ENCODE measurements around the gene SPP2.
A peak's percentile ranks its signal among the peaks of the same experiment; 100 is the strongest.

SPP2 gene, protein sequence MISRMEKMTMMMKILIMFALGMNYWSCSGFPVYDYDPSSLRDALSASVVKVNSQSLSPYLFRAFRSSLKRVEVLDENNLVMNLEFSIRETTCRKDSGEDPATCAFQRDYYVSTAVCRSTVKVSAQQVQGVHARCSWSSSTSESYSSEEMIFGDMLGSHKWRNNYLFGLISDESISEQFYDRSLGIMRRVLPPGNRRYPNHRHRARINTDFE

DNA sequence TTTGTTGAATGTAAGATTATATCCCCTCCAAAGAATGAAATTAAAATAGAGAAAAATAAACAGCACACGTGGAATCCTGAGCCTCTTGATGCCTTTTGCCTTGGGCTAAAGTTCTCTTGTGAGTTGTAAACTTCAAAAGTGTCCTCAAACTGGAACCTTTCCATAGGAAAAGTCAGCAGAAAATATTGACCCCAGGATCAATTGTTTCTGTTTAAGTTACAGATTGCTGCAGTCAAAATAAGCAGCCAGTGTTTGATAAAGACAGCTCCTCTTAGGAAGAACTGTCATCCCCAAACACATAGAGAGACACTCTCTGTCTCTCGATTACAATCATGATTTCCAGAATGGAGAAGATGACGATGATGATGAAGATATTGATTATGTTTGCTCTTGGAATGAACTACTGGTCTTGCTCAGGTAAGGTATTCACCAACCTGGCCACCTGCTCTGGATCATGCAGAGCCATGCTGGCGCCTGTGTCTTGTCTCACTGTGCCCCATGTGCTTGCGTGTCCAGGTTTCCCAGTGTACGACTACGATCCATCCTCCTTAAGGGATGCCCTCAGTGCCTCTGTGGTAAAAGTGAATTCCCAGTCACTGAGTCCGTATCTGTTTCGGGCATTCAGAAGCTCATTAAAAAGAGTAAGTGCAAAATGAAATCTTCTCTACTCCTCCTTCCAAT, at the start of gene SPP2:
Gene SPP2, plus strand, starts transcription at position 248 of the 681 bp plus-strand sequence. Its CDS starts 85 bp downstream, at position 333.
- no peak for DNase-seq

DNA sequence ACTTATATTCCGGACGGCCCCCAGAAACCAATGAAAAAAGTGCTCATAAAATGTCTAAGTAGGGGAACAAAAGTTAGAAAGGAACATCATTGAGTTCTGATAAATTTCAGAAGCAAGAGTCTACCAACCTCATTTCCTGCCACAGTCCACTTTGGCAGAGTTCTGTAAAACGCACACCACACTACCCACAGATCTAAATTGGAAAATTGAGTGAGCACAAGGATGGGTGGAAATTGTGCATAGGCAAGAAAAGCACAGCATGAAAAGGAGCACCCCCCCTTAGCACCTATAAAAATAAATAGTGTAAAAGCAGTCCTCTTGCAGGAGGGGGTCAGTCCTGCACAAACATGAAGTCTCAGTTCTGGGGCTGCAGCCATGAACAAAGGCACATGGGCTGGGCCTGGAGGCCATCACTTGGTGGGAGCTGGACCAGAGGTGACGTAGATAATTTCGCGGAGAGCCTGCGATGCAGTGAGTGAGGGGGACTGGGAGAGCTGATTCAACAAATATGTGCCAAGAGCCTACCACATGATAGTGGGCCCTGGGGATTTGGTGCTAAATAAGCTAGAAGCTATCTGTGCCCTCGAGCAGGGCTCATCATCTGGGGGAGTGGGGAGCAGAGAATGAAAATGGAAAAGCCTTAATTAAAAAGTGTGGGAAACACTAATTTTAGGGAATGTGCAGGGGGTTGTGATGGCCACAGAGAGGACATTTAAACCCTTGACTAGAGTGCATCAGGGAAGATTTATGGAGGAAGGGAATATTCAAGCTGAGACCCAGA, 48.9 kb upstream of the SPP2 start:
- DNase-seq: no peak

DNA sequence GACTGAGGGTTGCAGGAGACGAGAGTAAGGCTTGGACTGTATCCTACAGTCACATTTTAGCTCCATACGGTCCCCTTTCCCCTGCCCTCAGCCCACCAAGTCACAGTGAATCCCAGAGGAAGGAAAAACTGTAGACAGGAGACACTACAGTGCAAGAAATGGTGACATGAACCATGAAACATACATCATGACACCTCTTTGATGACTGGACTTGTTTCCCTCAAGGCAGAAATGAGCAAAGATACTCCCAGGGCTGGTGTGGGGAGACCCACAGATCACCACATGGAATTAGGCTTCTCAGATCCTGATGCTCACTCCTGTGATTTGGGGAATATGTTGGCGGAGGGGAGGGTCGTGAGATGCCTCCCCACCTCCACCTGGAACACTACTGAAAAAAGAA, 48.2 kb upstream of the SPP2 start:
- DNase-seq: no peak

DNA sequence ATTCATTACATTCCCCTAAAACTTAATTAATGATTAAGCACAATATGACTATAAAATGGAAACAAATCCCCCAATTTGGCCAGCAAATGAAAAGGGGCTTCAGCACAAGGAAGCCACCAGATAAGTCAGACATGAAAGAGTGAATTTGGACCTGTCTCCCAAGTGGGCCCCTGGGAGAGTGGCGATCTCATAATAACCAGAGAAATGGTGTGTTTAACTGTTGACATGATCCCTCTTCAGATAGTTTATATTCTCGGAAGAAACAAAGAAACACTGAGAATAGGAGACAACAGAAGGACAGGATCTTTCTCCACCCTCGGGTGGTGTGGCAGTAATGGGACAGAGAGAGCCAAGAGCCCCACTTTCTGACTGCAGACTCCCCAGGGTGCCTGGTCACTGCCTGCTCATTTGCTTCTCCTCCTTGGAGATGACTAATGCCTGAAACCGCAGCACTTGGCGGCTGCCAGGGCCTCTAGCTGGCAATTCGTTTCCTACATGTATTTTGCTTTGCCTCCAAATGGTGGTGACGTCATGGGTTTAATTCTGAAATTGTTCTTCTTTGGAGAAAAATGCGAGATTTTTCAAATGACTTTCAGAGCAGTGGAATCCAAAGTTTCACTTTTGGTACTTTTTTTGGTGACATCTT, 46.4 kb upstream of the SPP2 start:
- DNase-seq: peak; percentile 82

DNA sequence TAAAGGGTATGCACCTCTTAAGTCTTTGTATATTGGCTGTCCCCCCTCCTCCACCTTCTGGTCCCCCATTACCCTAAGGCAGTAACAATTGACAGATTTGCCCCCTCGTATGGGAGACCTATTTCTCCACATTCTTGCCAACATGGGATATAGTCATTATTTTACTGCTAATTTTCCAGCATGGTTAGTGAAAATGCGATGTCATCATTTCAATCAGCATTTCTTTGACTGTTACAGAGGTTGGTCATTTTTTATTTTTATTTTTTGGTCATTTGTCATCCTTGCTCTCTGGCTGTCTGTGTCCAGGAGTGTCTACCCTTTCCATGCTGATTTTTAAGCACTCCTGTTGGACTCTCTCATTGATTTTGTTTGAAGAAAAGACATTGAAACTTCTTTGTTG, 45.4 kb upstream of the SPP2 start:
- no peak for DNase-seq

DNA sequence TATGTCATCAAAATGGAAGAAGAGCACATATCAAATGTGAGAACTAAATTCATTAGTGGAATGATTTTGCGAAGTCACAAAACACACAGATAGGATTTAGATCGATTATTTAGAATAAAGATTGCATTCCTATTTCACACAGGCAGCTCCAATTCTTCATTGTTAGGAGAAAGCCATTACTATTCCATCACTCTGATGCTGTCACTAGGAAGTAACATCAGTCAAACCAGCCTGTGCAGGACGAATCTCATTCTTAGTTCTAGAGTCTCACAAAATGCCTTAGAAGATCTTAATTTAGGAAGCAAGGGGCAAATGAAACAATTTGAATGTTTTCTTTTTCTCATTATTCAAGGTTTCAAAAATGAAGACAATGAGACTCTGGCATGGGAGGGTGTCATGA, 44.0 kb upstream of the SPP2 start:
- DNase-seq: no peak

DNA sequence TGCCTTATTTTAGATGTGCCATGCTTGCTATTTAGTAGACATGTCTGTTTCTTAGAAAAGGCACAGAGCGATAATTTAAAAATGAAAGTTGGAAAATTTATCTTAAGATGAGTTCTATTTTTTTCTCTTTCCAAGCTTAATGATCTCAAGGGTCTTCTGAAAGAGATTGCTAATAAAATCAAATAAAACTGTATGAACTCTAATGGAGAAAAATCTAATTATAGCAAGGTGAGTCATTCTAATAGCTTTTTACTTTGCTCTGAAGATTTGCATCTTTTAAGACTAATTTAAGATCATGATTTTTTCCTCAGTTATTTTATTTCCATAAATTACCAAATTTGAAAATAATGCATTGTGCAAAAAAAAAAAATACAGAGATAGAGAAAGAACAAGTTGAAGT, 36.1 kb upstream of the SPP2 start:
- no peak for DNase-seq

DNA sequence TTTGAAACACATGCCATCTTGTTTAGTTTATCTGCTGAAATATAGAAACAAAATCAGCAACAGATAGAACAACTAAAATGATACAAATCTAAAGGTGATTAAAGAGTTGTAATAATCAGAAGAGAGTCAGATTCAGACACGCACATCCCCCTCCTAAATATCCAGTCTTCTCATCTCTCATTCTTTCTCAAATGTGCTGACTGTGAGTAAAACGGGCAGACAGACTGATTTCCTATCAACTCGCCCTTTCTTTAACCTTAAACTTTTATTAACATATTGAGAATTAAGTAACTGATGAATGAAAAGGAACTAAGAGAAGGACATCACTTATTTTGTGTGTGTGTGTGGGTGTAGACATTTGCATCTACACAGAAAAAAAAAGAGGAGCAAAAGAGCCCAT, 34.6 kb upstream of the SPP2 start:
- DNase-seq: no peak

DNA sequence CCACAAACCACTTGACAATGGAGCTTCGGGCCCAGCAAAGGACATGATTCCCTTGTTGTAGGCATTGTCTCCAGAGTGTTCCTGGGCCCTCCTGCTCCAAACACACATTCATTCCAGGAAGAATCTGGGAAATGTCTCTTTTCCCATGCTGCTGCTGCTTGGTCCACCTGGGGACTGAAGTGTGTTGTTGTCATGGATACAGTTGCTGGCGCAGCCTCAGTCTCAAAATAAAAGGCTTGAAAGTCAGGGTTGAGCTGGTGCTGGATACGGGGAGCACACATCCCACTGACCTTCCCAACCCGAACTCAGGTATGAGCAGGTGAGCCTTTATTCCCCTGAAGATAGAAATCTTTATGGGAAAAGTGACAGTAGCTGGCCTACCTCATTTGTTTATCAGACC, 30.6 kb upstream of the SPP2 start:
- no peak for DNase-seq

DNA sequence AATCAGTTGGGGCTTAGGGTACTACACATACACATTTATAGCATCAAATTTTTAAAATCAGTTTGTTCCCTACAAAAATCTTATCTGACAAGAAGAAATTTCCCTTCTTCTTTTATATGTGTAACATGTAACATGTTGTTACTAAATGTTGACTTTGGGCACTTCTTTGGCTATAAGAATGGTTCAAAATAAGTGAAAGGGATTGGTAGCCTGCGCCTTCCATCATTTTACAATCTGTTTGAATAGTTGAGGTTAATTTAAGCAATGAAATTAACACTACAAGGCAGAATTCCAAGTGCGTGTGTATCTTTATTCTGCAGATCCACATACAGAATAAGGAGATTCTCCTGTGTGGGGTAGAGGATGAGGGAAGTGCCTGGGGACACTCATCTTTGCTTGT, 30.2 kb upstream of the SPP2 start:
- DNase-seq: no peak

DNA sequence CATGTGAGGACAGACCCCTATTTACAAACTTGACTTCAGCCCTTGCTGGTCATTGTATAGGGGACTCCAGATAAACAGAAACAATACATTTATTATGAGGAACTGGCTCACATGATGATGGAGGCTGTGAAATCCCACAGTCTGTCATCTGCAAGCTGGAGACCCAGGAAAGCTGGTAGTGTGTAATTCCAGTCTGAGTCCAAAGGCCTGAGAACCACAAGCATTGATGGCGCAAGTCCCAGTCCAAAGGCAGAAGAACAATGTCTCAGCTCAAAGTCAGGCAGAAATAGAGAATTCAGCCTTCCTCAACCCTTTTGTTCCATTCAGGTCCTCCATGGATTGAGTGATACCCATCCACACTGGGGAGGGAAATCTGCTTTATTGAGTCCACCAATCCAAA, 28.1 kb upstream of the SPP2 start:
- DNase-seq: no peak

DNA sequence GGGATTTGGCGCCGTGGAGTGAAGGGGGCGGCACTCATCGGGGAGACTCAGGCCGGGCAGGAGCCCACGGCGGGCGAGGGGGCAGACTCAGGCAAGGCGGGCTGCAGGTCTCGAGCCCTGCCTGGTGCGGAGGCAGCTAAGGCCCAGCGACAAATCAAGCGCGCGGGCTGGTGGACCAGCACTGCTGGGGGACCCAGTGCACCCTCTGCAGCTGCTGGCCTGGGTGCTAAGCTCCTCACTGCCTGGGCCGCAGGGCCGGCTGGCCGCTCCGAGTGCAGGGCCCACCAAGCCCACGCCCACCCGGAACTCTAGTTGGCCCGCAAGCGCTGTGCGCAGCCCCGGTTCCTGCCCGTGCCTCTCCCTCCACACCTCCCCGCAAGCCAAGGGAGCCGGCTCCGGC, 26.2 kb upstream of the SPP2 start:
- DNase-seq: no peak

DNA sequence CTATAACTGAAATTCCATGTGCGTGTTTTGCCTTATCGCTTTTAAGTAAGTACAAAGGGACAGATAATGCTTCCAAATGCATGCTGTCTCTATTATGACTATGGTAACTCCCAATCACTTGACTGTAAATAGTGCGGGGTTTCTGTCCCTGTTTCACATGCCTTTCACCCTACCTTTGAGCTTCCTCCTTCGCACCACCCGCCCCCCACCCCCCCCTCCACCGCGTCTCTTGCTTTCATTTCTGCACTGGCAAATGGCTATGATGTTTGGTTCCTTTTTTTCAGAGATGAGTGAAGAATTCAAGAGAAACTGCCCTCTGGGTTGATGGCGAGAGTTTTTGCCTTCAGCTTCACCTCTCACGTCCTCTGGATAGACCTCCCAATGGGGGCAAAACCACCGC, 25.0 kb upstream of the SPP2 start:
- peak; percentile 8 for DNase-seq

DNA sequence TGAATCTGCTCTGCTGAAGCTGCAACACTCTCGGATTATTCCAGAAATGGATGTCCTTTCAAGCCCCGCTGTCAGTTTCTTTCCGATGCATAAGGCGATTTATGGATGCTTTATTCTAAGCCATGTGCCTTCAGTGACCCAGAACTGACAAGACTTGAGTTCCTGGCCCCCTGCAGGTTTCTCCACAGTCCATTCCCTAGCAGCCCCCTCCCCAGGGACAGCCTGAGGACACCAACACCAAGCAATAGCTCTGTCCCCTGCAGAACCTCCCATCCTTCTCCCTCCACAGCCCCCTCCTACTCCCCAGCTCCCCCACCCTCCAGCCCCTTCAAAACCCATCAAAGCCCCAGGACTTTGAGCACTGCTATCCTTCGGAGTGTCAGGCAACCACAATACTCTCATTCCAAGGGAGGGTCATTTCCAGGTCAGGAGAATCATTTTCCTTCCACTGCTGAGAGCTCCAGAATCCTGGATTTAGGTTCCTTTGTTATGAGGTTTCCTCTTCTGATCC, 24.6 kb upstream of the SPP2 start:
- no peak for DNase-seq

DNA sequence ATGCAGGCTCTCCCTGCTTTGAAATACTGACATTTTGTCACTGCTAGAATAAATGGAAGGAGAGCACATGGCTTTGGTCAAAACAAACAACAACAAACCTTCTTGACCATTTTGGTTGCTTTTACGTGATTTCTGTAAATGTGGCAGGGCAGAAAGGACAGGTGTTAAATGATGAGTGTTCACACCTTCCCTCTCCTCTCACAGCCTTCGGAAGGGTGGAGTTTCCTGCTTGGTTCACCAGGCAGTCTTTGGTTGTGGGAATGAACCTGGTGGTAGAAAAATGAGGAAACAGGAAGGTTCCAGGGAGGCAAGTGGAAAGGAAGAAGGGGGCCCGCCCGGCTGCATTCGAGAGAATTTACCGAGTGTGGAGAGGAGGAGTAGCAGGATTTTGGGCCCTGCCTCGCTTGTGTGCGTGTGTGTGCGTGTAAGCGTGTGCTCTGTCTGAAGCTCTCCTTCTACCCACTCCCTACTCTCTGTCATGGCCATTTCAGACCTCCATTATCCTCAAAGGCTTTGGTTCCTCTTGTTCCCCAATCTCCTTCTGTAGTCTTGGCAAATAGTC, 23.7 kb upstream of the SPP2 start:
- no peak for DNase-seq

DNA sequence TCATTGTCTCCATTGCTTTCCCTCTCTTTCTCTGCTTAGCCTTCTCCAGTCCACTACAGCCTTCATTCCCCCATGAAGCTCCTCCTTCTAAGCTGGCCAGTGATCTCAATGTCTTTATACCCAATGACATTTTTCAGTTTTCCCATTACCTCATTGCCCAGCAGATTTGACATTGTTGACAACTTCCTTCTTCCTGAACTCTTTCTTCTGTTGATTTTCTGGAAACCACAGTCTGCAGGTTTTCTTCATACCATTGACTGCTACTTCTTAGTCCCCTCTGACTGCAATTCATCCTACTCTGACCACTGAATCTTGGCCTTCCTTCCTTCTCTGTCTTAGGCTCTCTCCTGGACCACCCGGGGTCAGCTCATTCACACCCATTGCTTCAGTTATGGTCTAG, 22.9 kb upstream of the SPP2 start:
- no peak for DNase-seq

DNA sequence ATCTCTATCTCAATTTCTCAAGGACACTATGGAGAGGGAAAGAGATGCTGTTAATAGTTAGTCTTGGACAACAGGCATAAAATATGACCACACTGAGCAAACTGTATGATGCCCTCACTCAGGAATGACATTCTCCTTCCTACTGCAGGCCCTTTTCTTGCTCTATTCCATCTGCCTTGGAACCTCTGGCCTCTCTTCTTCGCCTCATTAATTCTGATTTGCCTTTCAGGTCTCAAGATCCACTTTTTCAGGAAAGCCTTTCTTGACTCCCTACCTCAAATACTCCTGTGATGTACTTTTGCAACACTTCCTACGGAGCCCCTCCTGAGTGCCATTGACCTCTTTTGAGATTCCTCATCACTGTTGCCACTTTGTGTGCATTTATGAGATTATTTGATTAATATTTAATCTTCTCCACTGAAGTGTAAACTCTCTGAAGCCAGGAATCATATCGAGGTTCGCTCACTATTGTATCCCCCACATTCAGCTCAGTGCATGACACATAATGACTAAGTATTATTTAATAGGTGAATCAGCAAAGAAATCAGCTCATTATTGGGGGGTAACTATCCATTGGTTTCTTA, 21.3 kb upstream of the SPP2 start:
- DNase-seq: peak; percentile 94

DNA sequence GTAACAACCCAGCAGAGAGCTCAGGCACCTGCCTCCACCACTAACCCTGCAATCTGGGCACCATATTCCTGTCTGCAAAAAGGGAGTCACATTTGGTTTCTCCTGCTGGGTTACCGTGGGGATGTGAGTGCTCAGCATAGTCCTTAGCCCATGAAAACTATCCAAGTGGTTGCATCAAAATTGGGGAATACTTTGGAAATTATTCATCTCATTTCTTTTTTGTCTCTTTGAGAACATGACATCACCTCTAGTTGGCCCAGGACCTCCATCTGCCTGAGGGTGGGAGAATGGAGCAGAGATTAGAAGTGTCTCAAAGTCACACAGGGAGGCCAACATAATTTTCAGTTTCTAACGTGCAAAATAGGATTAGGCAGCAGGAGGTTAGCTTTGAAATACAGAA, 19.3 kb upstream of the SPP2 start:
- DNase-seq: no peak

DNA sequence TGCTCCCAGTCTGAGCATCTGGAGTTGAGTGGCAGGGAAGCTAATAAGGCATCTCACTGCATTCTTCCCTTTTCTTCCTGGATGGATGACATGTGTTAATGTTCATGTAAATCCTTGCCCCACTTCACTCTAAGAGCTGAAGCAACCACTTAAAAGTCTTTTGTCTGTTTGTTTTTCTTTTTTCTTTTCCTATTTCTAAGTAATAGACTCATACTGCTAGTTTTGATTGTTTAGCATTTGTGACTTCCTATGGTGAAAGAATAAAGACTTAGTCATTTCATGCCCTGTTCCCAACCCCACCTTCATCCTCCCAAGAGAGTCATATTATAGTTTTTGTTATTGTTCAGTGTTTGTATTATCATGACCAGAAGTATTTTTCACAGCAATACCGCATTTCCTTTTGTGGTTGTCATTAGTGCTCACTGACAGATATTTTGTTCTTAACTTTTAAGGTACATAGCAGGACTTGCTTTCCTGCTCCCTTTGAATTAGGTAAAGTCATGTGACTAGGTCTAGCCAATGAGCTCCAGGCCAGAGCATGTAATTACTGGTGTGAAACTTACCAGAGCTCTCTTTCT, 18.1 kb upstream of the SPP2 start:
- no peak for DNase-seq

DNA sequence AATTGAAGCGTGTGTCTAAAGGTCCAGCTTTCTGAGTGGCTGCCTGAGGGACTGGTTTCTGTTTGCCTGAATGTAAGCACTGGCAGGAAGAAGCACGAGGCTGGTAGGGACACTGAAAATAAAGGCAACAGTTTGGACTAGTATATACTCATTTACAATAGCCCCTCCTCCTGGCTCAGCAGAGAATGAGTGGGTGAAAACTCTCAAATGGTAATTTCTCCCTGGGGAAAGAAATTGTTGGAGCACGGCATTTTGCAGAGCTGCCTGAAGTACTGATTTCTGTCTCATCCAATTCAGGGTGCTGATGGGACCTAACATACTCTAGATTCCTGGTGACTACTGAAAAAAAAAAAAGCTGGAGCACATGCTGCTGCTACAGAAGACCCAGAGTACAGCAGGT, 17.3 kb upstream of the SPP2 start:
- DNase-seq: no peak

DNA sequence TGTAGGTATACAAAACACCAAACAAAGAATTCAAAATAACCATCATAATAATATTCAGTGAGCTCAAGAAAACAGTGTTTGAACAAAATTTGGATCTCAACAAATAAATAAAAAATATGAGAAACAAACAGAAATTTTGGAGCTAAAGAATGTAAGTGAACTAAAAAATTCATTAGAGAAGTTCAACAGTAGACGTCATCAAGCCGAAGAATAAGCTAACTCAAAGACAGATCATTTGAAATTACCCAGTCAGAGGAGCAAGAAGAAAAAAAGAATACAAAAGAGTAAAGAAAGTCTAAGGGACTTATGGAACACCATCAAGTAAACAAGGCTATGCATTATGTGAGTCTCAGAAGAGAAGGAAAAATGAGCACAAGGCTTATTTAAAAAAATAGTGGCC, 16.6 kb upstream of the SPP2 start:
- no peak for DNase-seq

DNA sequence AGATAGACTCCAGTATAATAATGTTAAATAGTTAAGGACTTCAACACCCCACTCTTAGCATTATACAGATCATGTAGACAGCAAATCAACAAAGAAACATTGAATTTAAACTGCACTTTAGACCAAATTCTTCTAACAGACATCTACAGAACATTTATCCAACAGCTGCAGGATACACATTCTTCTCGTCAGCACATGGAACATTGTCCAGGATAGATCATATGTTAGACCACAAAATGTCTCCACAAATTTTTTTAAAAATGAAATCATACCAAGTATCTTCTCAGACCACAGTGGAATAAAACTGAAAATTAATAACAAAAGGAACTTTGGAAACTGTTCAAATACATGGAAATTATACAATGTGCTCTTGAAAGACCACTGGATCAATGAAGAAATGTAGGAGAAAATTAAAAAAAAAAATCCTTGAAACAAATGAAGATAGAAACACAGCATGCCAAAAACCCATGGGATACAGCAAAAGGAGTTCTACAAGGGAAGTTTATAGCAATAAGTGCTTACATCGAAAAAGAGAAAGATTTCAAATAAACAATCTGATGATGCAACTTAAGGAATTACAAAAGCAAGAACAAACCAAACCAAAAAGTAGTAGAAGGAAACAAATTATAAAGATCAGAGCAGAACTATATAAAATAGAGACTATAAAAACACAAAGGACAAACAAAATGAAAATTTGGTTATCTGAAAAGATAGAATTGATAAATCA, 12.3 kb upstream of the SPP2 start:
- no peak for DNase-seq

Data from DMS79 treated with DMSO at 0.1 percent for 48 hours (cell line).